H1 (cell line): ENCODE measurements around the gene DCAF7. TPM values are rescaled to one million over a fixed set of nuclear protein-coding genes. Genes with fewer than 3 reads are reported as not detected.

Experiments used
- CTCF ChIA-PET: fragments of 300-600 bp; sonication (Branson Sonifier 250); formaldehyde crosslinking; loops from one replicate; lab custom pipeline; 2021; ENCODE audit not compliant: partially characterized antibody; lab: Charles Lee
- POLR2A ChIA-PET: fragments of 300-600 bp; sonication (Branson Sonifier 250); formaldehyde crosslinking; loops from one replicate; lab custom pipeline; 2021; ENCODE audit warnings: inconsistent platforms; ENCODE audit not compliant: partially characterized antibody; lab: Charles Lee
- DNase-seq, 2 experiments: peaks; one replicate each; pipeline versions ENCODE4 v3.0.0 to v3.0.0-alpha.2; 2010 to 2022; ENCODE audit warnings: low spot score in 2 of 2, low read depth in 1 of 2, mixed read lengths in 1 of 2
- FAIRE-seq: peaks from 2 replicates; lab custom pipeline; 2011; peaks lifted over from hg19 to GRCh38; lab: Jason Lieb, UNC
- H2AFZ ChIP-seq: 2 replicates; pipeline ENCODE4 v1.8.1; 2012; ENCODE audit warnings: low read length, inconsistent platforms
- H2AK5ac ChIP-seq: 2 replicates; pipeline ENCODE4 v1.6.1; 2013; ENCODE audit warnings: low read depth, low read length
- H2BK120ac ChIP-seq: replicated peaks from 2 replicates; pipeline ENCODE3; 2013; ENCODE audit warnings: low read depth, low read length, inconsistent platforms
- H2BK12ac ChIP-seq: 2 replicates; pipeline ENCODE4 v1.6.1; 2013; ENCODE audit warnings: low read depth, low read length
- H2BK15ac ChIP-seq: 2 replicates; pipeline ENCODE4 v1.6.1; 2013; ENCODE audit warnings: low read length
- H2BK20ac ChIP-seq: 2 replicates; pipeline ENCODE4 v1.6.1; 2013; ENCODE audit warnings: low read length
- H2BK5ac ChIP-seq: 2 replicates; pipeline ENCODE4 v1.6.1; 2013; ENCODE audit warnings: low read depth, low read length
- H3K14ac ChIP-seq: 2 replicates; pipeline ENCODE4 v1.6.1; 2013; ENCODE audit warnings: inconsistent platforms; ENCODE audit not compliant: insufficient read length
- H3K18ac ChIP-seq: 2 replicates; pipeline ENCODE4 v1.6.1; 2013; ENCODE audit warnings: low read length; ENCODE audit errors: extremely low read depth
- H3K23ac ChIP-seq: 2 replicates; pipeline ENCODE4 v1.6.1; 2013; ENCODE audit warnings: inconsistent platforms; ENCODE audit not compliant: insufficient read length
- H3K23me2 ChIP-seq: 2 replicates; pipeline ENCODE4 v1.6.1; 2013; ENCODE audit warnings: low read depth, low read length
- H3K27ac ChIP-seq: 2 replicates; pipeline ENCODE4 v1.6.1; 2011; ENCODE audit warnings: low read depth, low read length, inconsistent platforms
- H3K27me3 ChIP-seq, 4 experiments: replicated peaks in 1 of 4; 1 replicate in 1 of 4; 2 replicates in 3 of 4; pipeline versions ENCODE4 v1.6.1 to v1.8.1; 2011 to 2013; ENCODE audit warnings: low read length in 3 of 4, mild to moderate bottlenecking in 3 of 4, inconsistent platforms in 2 of 4, mixed read lengths in 2 of 4, moderate library complexity in 1 of 4; ENCODE audit not compliant: control insufficient read depth in 3 of 4, insufficient read depth in 3 of 4; ENCODE audit errors: extremely low read depth in 1 of 4
- H3K36me3 ChIP-seq, 4 experiments: 2 replicates each; pipeline versions ENCODE4 v1.6.1 to v1.8.1; 2011 to 2013; ENCODE audit warnings: mild to moderate bottlenecking in 4 of 4, low read length in 3 of 4, moderate library complexity in 2 of 4, control low read depth in 1 of 4, inconsistent platforms in 1 of 4; ENCODE audit not compliant: insufficient read depth in 4 of 4, control insufficient read depth in 2 of 4
- H3K4ac ChIP-seq: replicated peaks from 2 replicates; pipeline ENCODE3; 2013; ENCODE audit warnings: low read length, low read depth, mixed read lengths, inconsistent platforms; ENCODE audit not compliant: insufficient read length
- H3K4me1 ChIP-seq, 4 experiments: replicated peaks in 1 of 4; 1 replicate in 1 of 4; 2 replicates in 3 of 4; pipeline versions ENCODE4 v1.6.1 to v1.8.1; 2011 to 2013; ENCODE audit warnings: low read length in 3 of 4, inconsistent platforms in 2 of 4, mixed read lengths in 1 of 4; ENCODE audit not compliant: insufficient read depth in 4 of 4, control insufficient read depth in 3 of 4
- H3K4me2 ChIP-seq, 2 experiments: 2 replicates each; pipeline versions ENCODE4 v1.6.1 to v1.8.1; 2011 to 2013; ENCODE audit warnings: low read depth in 2 of 2, low read length in 2 of 2, control low read depth in 1 of 2, inconsistent platforms in 1 of 2, mild to moderate bottlenecking in 1 of 2; ENCODE audit not compliant: insufficient read depth in 1 of 2
- H3K4me3 ChIP-seq, 4 experiments: fragments of 200-600, 300-600 bp in 1 of 4; sonication (generic), shearing (Covaris generic), sonication (Bioruptor Twin) in 1 of 4; 2 replicates each; pipeline versions ENCODE4 v1.5.1 to v1.8.1; 2011 to 2016; ENCODE audit warnings: low read length in 4 of 4, low read depth in 3 of 4, control low read depth in 2 of 4, inconsistent platforms in 2 of 4, mild to moderate bottlenecking in 2 of 4, mixed read lengths in 1 of 4, moderate library complexity in 1 of 4; ENCODE audit not compliant: insufficient read depth in 2 of 4; ENCODE audit errors: extremely low read depth in 1 of 4
- H3K56ac ChIP-seq: replicated peaks from 2 replicates; pipeline ENCODE3; 2013; ENCODE audit warnings: low read depth, mild to moderate bottlenecking, mixed read lengths, low read length, inconsistent platforms; ENCODE audit not compliant: insufficient read length
- H3K79me1 ChIP-seq: 2 replicates; pipeline ENCODE4 v1.6.1; 2013; ENCODE audit warnings: low read depth, low read length, control low read depth
- H3K79me2 ChIP-seq, 2 experiments: 2 replicates each; pipeline versions ENCODE4 v1.6.1 to v1.8.1; 2012 to 2013; ENCODE audit warnings: low read length in 2 of 2, mild to moderate bottlenecking in 2 of 2, inconsistent platforms in 1 of 2; ENCODE audit not compliant: insufficient read depth in 2 of 2, control insufficient read depth in 1 of 2
- H3K9ac ChIP-seq, 4 experiments: replicated peaks in 1 of 4; 1 replicate in 1 of 4; 2 replicates in 3 of 4; pipeline versions ENCODE4 v1.6.1 to v1.8.1; 2011 to 2013; ENCODE audit warnings: low read depth in 3 of 4, low read length in 3 of 4, control low read depth in 2 of 4, mild to moderate bottlenecking in 2 of 4, moderate library complexity in 2 of 4, inconsistent platforms in 1 of 4; ENCODE audit errors: extremely low read depth in 1 of 4
- H3K9me3 ChIP-seq, 2 experiments: 2 replicates each; pipeline versions ENCODE4 v1.6.1 to v1.8.1; 2012 to 2013; ENCODE audit warnings: mild to moderate bottlenecking in 2 of 2, moderate library complexity in 2 of 2, control low read depth in 1 of 2, inconsistent platforms in 1 of 2, low read depth in 1 of 2, low read length in 1 of 2, mixed read lengths in 1 of 2; ENCODE audit not compliant: insufficient read depth in 2 of 2
- H4K20me1 ChIP-seq, 2 experiments: replicated peaks in 1 of 2; 2 replicates each; pipeline versions ENCODE3 to v1.8.1; 2011 to 2013; ENCODE audit warnings: inconsistent platforms in 2 of 2, low read length in 2 of 2, mild to moderate bottlenecking in 1 of 2; ENCODE audit not compliant: insufficient read depth in 2 of 2, control insufficient read depth in 1 of 2
- H4K5ac ChIP-seq: 2 replicates; pipeline ENCODE4 v1.6.1; 2013; ENCODE audit warnings: low read length, low read depth, mixed read lengths, inconsistent platforms; ENCODE audit not compliant: insufficient read length
- H4K8ac ChIP-seq: 2 replicates; pipeline ENCODE4 v1.8.0; 2013; ENCODE audit warnings: mild to moderate bottlenecking, moderate library complexity, low read length, inconsistent platforms; ENCODE audit not compliant: insufficient read depth; ENCODE audit errors: extremely low read depth
- H4K91ac ChIP-seq: replicated peaks from 2 replicates; pipeline ENCODE3; 2013; ENCODE audit warnings: low read length, mixed read lengths, inconsistent platforms; ENCODE audit not compliant: insufficient read length
- ASH2L ChIP-seq: fragments of 200-600, 300-600 bp; sonication (generic); IDR thresholded peaks from one replicate; pipeline ENCODE4 v1.7.1; 2017; ENCODE audit warnings: low read length
- BCL11A ChIP-seq, 2 experiments: IDR thresholded peaks; one replicate each; pipeline ENCODE4 v1.6.1; 2011; ENCODE audit warnings: low read depth in 2 of 2, low read length in 2 of 2, mild to moderate bottlenecking in 2 of 2
- CBX8 ChIP-seq: fragments of 300-800, 300-1000 bp; sonication (generic); IDR thresholded peaks from 2 replicates; pipeline ENCODE4 v1.7.1; 2016; ENCODE audit warnings: low read depth, low read length, borderline replicate concordance
- CEBPB ChIP-seq: IDR thresholded peaks from 2 replicates; pipeline ENCODE4 v1.6.1; 2012; ENCODE audit warnings: low read depth, low read length
- MAX ChIP-seq: IDR thresholded peaks from 2 replicates; pipeline ENCODE4 v1.6.1; 2012; ENCODE audit warnings: inconsistent platforms
- SIRT6 ChIP-seq: IDR thresholded peaks from one replicate; pipeline ENCODE4 v1.7.1; 2012; ENCODE audit warnings: low read length, inconsistent platforms
- SP2 ChIP-seq: IDR thresholded peaks from 2 replicates; pipeline ENCODE4 v1.6.1; 2012; ENCODE audit warnings: mild to moderate bottlenecking, low read length, inconsistent platforms
- SP4 ChIP-seq: IDR thresholded peaks from 2 replicates; pipeline ENCODE4 v1.6.1; 2012; ENCODE audit warnings: low read length, inconsistent platforms
- TAF7 ChIP-seq: optimal IDR thresholded peaks from 2 replicates; pipeline ENCODE3; 2011; ENCODE audit warnings: low read depth, mild to moderate bottlenecking, inconsistent platforms, low read length, moderate library complexity, borderline replicate concordance
- TBP ChIP-seq: IDR thresholded peaks from 2 replicates; pipeline ENCODE4 v1.6.1; 2011; ENCODE audit warnings: low read depth, low read length, improper control_type of control experiment
- USF2 ChIP-seq: IDR thresholded peaks from 2 replicates; pipeline ENCODE4 v1.6.1; 2011; ENCODE audit warnings: low read length, improper control_type of control experiment
- ZNF274 ChIP-seq: IDR thresholded peaks from 2 replicates; pipeline ENCODE4 v1.7.0; 2012; ENCODE audit warnings: low read length, borderline replicate concordance; ENCODE audit errors: extremely low read depth
- WGBS, 2 experiments: shearing (Covaris generic) in 1 of 2; methylation state at CpG; one replicate each; pipeline versions ENCODE4 v1.1.6 to v1.1.7; 2013 to 2015; ENCODE audit warnings: low lambda C conversion rate in 2 of 2, mixed read lengths in 2 of 2, inconsistent platforms in 1 of 2, low coverage in 1 of 2, missing lambda C conversion rate in 1 of 2; ENCODE audit not compliant: insufficient replicate concordance in 2 of 2, insufficient coverage in 1 of 2, insufficient read length in 1 of 2; ENCODE audit errors: extremely low coverage in 1 of 2, missing lambda C conversion rate in 1 of 2; 5-methylcytosine and 5-hydroxymethylcytosine counted together
- polyA plus RNA-seq, 7 experiments: library from polyadenylated mRNA; depleted of rRNA in 3 of 7; stranded (reverse) in 5 of 7; unstranded in 2 of 7; fragments of >200 nt in 5 of 7; fragments of 200-250 nt in 2 of 7; gene quantifications; 1 replicate in 5 of 7; 2 replicates in 1 of 7; 4 replicates in 1 of 7; pipeline versions ENCODE4 v1.2.1 to v1.2.3, GENCODE V29; 2011 to 2013; ENCODE audit warnings: missing spikeins in 2 of 7, mixed read lengths in 2 of 7
- total RNA-seq: library from RNA; stranded (reverse); fragmentation: NEBNext Ultra II Directional; extraction: Animal tissue kit (Norgen Biotek cat#: 25700); gene quantifications from 2 replicates; pipeline ENCODE4 v1.2.1, GENCODE V29; 2021

DCAF7 gene
- total and polyA plus RNA-seq, 2 of the 8 experiments (the other 6 are each of a cell fraction or from before 2014, with no cell fraction given), result 74.9 to 94.1 TPM

- no peak overlapping the region for H2BK5ac ChIP-seq
- 63% methylated on average over 7 of the region's 7 CpGs; no CpG with 5 or more reads in 1 of the 2 experiments for WGBS, 2 experiments
- FAIRE-seq (no peak), DNase-seq (no peak)
- no peak overlapping the region for H2AK5ac ChIP-seq
- peak overlapping the region in 1 of 4 experiments; percentile 32; a peak in 2 of 7 replicates for H3K9ac ChIP-seq
- H3K9me3 ChIP-seq, result no peaks in the 10 kb centered on the region
- H3K18ac ChIP-seq, result no peak overlapping the region
- H2BK12ac ChIP-seq, result no peak overlapping the region
- no peak overlapping the region for H3K27ac ChIP-seq
- H3K23me2 ChIP-seq, result peaks cover 6% of the 10 kb centered on the region
- H4K20me1 ChIP-seq, result peaks cover 0 to 8% of the 10 kb centered on the region in 2 experiments
- no peak overlapping the region for H4K91ac ChIP-seq
- H3K4ac ChIP-seq, result no peak overlapping the region
- H2BK15ac ChIP-seq, result no peak overlapping the region
- no peak overlapping the region for H4K5ac ChIP-seq
- peaks cover 3% of the 10 kb centered on the region; the same call in 1 of the 2 replicates for H3K79me1 ChIP-seq
- H3K14ac ChIP-seq, result no peak overlapping the region
- H3K4me3 ChIP-seq, result peak overlapping the region; percentile 44 to 82 (median 66); a peak in 5 of 8 replicates
- no peaks in the 10 kb centered on the region for H3K36me3 ChIP-seq
- peaks cover 5 to 35% of the 10 kb centered on the region in 2 experiments for H3K79me2 ChIP-seq
- H2BK120ac ChIP-seq, result no peak overlapping the region
- no peak overlapping the region for H2BK20ac ChIP-seq
- ChIA-PET POLR2A (interaction anchor here (1.1 to 1.3 kb wide), 2 partner anchors 23 to 24 kb away, joined by 3 to 4 read pairs; partner anchors contain the start of gene TACO1), CTCF (interaction anchor here (0.7 to 4.1 kb wide), 6 partner anchors 12 to 197 kb away, joined by 3 to 22 read pairs (median 3); no protein-coding TSS in a partner anchor)
- no peak overlapping the region for H2AFZ ChIP-seq
- H4K8ac ChIP-seq, result no peak overlapping the region
- H3K4me1 ChIP-seq, result peaks cover 2 to 5% (median 3%) of the 10 kb centered on the region in 4 experiments; a peak in 3 of 7 replicates
- H3K56ac ChIP-seq, result no peak overlapping the region
- H3K4me2 ChIP-seq, result peak overlapping the region; percentile 56 to 71
- no peaks in the 10 kb centered on the region for H3K27me3 ChIP-seq
- H3K23ac ChIP-seq, result no peak overlapping the region
- TF ChIP-seq SP2, result no peak
- TF ChIP-seq BCL11A (IDR thresholded peaks at IDR 0.05; ENCODE audit: low read depth in 2 of 2, low read length in 2 of 2), result no peak
- no peak for TF ChIP-seq TBP
- no peak for TF ChIP-seq CEBPB
- TF ChIP-seq MAX, result no peak
- no peak for TF ChIP-seq CBX8
- TF ChIP-seq SP4, result no peak
- TF ChIP-seq TAF7, result no peak
- no peak for TF ChIP-seq ZNF274
- no peak for TF ChIP-seq SIRT6
- no peak for TF ChIP-seq ASH2L
- TF ChIP-seq USF2, result no peak
Observed at GRCh38 chr17:63623786-63624530, 73.7 kb downstream of the DCAF7 start.
